Stimulated activated naive CD8-positive, alpha-beta T cell treated with anti-CD3 and anti-CD28 coated beads, Interleukin-15, amount 100 ng/mL, for 72 hours (primary cell): Measurements from ENCODE around the gene CD7.

Experiments
- ATAC-seq: fragments of 150-1000 bp; cut with Tn5 transposase; 2 replicates; pipeline ENCODE4 v1.10.0; 2021; ENCODE audit warnings: mild to moderate bottlenecking, moderate library complexity
- DNase-seq, 2 donors: peaks; one replicate each; pipeline ENCODE4 v3.0.0; 2021 to 2022
- H3K27ac Mint-ChIP-seq, 2 donors: one replicate each; pipeline ENCODE4 v1.8.0; 2022; ENCODE audit warnings: mild to moderate bottlenecking in 2 of 2, mixed read lengths in 2 of 2, moderate library complexity in 2 of 2
- H3K27me3 Mint-ChIP-seq: one replicate; pipeline ENCODE4 v1.8.0; 2022; ENCODE audit warnings: mixed read lengths
- H3K4me1 Mint-ChIP-seq: one replicate; pipeline ENCODE4 v1.8.0; 2022; ENCODE audit warnings: mild to moderate bottlenecking, mixed read lengths
- H3K4me3 Mint-ChIP-seq, 2 donors: one replicate each; pipeline ENCODE4 v1.8.0; 2022; ENCODE audit warnings: mild to moderate bottlenecking in 2 of 2, mixed read lengths in 2 of 2, moderate library complexity in 1 of 2
- H3K9me3 Mint-ChIP-seq, 2 donors: one replicate each; pipeline ENCODE4 v1.8.0; 2022; ENCODE audit warnings: mixed read lengths in 2 of 2

CD7 gene

DNA sequence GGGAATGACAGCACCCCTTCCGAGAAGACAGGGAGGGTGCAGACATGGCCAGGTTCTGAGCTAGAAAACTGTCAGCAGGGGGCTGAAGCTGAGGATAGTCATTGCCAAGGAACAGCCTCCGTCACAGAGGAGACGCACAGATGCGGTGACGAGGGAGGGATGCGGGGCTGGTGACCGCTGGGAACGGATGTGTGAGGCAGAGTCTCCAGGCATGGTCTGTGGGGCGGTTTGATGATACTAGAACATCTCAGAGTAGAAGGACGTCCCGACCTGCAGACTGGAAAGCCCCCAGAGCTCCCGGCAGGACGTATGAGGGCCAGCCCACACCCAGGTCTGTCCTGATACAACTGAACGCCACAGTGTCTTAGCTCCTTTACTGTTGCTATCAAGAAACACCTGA is 42.1 kb downstream of the CD7 start:
- DNase-seq: no peak
- no peak for ATAC-seq
- Mint-ChIP-seq H3K4me3 (peak overlapping the region in 1 of 2 donors; percentile 11), H3K27ac (no peak overlapping the region), H3K9me3 (no peaks in the 10 kb centered on the region), H3K27me3 (no peaks in the 10 kb centered on the region), H3K4me1 (peaks cover 42% of the 10 kb centered on the region)

GRCh38 chr17:82274134-82275020 is 43.0 kb downstream of the CD7 start:
- no peak for DNase-seq
- H3K27ac Mint-ChIP-seq: peak overlapping the region in 1 of 2 donors; percentile 100
- ATAC-seq: no peak
- H3K9me3 Mint-ChIP-seq: no peaks in the 10 kb centered on the region
- peaks cover 52% of the 10 kb centered on the region for H3K4me1 Mint-ChIP-seq
- H3K4me3 Mint-ChIP-seq: peak overlapping the region; percentile 92 to 98
- no peaks in the 10 kb centered on the region for H3K27me3 Mint-ChIP-seq

DNA sequence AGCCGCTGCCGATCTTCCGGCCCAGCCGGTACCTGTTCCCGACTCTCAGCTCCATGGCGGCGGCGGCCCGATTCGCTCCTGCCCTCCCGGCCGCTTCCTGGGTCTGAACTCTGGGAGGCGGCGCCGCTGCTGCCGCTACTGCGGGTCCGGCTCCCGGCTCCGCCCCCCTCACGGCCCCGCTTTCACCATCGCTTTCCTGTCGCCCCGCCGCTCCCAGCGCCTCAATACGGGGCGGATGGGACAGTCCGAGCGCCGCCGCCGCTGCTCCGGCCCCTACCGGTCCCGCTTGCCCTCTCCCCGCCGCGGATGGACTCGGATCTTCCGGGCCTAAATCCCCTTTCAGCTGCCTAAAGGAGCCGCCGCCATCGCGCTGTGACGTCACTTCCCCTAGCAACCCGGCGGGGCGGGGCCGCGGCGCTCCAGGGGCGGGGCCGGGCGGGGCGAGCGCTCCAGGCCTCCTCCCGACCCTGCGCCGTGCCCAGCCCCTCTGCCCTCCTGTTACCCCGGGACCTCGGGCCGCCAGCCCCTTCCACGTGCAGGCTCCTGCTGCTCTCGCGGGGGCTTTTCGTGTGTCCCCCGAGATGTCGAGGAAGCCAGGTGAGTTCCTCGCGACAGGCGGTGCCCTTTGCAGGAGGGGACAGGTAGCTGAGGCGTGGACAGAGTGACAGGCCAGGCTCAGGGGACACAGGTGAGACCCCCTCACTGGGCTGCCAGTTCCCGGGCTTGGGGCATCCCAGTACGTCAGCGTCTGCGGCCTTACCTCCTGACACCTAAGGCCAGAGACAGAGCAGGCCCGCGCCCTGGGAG is 43.9 kb downstream of the CD7 start, which contains the start of gene CSNK1D:
Gene CSNK1D, minus strand, starts transcription at position 374 of the 807 bp plus-strand sequence. Its CDS starts 319 bp downstream, at position 55.
- Mint-ChIP-seq H3K4me1 (peaks cover 60% of the 10 kb centered on the region), H3K9me3 (no peaks in the 10 kb centered on the region), H3K4me3 (peak within 1 kb of the TSS; percentile 92 to 98), H3K27ac (peak within 1 kb of the TSS; percentile 100), H3K27me3 (no peaks in the 10 kb centered on the region)
- DNase-seq (peak; percentile 87 to 92), ATAC-seq (peak; percentile 89)

- Mint-ChIP-seq H3K27ac (peak overlapping the region; percentile 100), H3K9me3 (no peaks in the 10 kb centered on the region), H3K4me3 (peak overlapping the region; percentile 92 to 98), H3K4me1 (peaks cover 69% of the 10 kb centered on the region), H3K27me3 (no peaks in the 10 kb centered on the region)
- peak; percentile 39 to 46 for DNase-seq
- peak; percentile 52 for ATAC-seq
Observed at GRCh38 chr17:82272495-82273326, 44.7 kb downstream of the CD7 start.

DNA sequence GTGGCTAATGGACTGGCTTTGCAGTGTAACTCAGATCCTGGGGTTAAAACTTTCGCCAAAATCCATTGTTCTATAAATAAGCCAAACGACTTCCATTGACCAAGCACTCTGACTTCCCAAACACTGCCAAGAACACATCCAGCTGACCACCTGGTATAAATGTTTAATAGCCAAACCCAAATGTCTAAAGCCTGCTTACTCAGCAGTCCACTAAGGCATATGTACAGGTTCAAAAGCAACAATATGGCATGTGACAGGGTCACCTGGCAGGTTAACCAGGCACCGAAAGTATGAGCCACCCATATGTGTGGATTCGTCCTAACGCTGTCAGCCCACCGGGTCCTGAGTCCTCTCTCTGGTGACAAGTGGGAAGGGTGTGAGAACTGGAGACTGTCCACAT is 46.0 kb downstream of the CD7 start:
- Mint-ChIP-seq H3K27me3 (no peaks in the 10 kb centered on the region), H3K9me3 (no peaks in the 10 kb centered on the region), H3K4me3 (peak overlapping the region; percentile 84 to 98), H3K27ac (peak overlapping the region; percentile 19 to 48), H3K4me1 (peaks cover 82% of the 10 kb centered on the region)
- DNase-seq (no peak), ATAC-seq (no peak)

DNA sequence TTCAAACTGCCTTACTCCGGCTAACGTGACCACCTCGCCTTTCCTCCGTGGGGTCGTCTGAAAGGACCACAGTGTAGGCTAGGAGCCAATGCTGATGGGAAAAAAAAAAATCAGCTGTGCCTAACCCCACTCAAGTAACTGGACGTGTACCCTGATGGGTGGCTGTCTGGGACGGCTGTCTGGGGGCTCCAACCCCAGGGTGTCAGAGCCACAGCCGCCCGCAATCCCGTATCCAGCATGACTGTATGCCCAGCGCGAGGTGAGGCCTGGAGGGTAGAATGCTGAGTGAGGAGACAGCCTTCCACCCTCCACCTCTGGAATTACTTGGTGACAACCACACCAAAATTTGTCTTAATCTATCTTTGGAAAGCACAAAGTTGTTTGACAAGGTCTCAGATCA is 46.8 kb downstream of the CD7 start:
- Mint-ChIP-seq H3K27ac (peak overlapping the region; percentile 71 to 87), H3K4me1 (peaks cover 89% of the 10 kb centered on the region), H3K27me3 (no peaks in the 10 kb centered on the region), H3K4me3 (peak overlapping the region; percentile 84 to 98), H3K9me3 (no peaks in the 10 kb centered on the region)
- ATAC-seq (no peak), DNase-seq (no peak)

GRCh38 chr17:82269882-82270500 is 47.4 kb downstream of the CD7 start:
- DNase-seq: no peak
- no peaks in the 10 kb centered on the region for H3K27me3 Mint-ChIP-seq
- H3K9me3 Mint-ChIP-seq: no peaks in the 10 kb centered on the region
- ATAC-seq: no peak
- H3K27ac Mint-ChIP-seq: peak overlapping the region; percentile 87 to 95
- H3K4me1 Mint-ChIP-seq: peaks cover 86% of the 10 kb centered on the region
- H3K4me3 Mint-ChIP-seq: peak overlapping the region; percentile 84 to 98

- Mint-ChIP-seq H3K9me3 (no peaks in the 10 kb centered on the region), H3K27ac (peak overlapping the region; percentile 80 to 95), H3K27me3 (no peaks in the 10 kb centered on the region), H3K4me1 (peaks cover 86% of the 10 kb centered on the region), H3K4me3 (peak overlapping the region; percentile 84 to 98)
- no peak for ATAC-seq
- no peak for DNase-seq
Observed at GRCh38 chr17:82269138-82269881, 48.1 kb downstream of the CD7 start.

- H3K9me3 Mint-ChIP-seq: no peaks in the 10 kb centered on the region
- H3K4me3 Mint-ChIP-seq: peak overlapping the region; percentile 50 to 54
- H3K27me3 Mint-ChIP-seq: no peaks in the 10 kb centered on the region
- ATAC-seq: peak; percentile 80
- H3K4me1 Mint-ChIP-seq: peaks cover 83% of the 10 kb centered on the region
- peak in 1 of 2 donors; percentile 40 for DNase-seq
- peak overlapping the region; percentile 72 to 82 for H3K27ac Mint-ChIP-seq
Observed at GRCh38 chr17:82267575-82268379, 49.6 kb downstream of the CD7 start.

- peaks cover 76% of the 10 kb centered on the region for H3K4me1 Mint-ChIP-seq
Observed at GRCh38 chr17:82266142-82266541, 51.3 kb downstream of the CD7 start.

More at GRCh38 chr17:82266142-82266541, 51.3 kb downstream of the CD7 start:
- DNase-seq: no peak
- Mint-ChIP-seq H3K9me3 (no peaks in the 10 kb centered on the region), H3K27ac (peak overlapping the region; percentile 59 to 92), H3K4me3 (no peak overlapping the region), H3K27me3 (no peaks in the 10 kb centered on the region)
- no peak for ATAC-seq
